Measurements from ENCODE around the gene FANCE.

Gene FANCE

DNA sequence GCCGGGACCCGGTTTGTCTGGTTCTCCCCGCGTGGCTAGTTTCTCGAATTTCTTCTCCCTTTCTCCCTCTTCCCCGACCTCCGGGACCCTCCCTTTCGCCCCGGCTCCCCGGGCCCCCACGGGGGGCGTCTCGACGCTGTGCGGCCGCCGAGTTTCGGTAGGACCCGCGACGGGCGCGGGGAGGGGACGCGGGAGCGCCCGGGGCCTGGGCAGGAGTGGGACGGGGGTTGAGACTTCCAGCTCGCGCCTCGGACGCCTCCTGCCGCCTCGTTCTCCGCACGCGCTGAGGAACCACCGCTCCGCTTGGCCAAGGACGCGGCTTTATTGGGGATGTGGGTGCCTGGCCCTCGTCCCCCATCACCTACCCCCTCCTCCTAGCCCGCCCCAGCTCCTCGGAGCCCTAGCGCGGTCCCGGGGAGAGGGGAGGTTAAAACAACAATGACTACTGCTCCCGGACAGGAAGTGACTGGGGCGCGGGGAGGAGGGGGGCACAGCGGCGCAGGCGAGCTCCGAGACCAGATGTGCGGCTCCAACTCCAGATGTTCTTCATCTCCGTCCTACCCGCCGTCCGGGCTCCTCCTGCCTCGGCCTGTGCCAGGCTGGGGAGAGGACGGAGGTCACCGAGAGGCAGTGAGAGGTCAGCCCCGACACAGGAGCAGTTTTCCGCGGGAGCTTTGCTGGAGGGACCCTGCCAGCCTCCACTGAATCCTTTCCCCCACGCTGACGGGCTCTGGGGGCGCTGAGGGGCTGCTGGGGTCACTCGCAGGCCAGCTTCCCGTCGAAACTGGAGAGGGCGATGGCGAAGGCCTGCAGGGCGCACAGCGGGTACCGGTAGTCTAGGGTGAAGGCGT, 45.7 kb downstream of the FANCE start:
- peak overlapping the region; percentile 59 for H3K4me3 ChIP-seq (ENCODE audit: low read depth, low read length)
- TF ChIP-seq, protein P1, sequence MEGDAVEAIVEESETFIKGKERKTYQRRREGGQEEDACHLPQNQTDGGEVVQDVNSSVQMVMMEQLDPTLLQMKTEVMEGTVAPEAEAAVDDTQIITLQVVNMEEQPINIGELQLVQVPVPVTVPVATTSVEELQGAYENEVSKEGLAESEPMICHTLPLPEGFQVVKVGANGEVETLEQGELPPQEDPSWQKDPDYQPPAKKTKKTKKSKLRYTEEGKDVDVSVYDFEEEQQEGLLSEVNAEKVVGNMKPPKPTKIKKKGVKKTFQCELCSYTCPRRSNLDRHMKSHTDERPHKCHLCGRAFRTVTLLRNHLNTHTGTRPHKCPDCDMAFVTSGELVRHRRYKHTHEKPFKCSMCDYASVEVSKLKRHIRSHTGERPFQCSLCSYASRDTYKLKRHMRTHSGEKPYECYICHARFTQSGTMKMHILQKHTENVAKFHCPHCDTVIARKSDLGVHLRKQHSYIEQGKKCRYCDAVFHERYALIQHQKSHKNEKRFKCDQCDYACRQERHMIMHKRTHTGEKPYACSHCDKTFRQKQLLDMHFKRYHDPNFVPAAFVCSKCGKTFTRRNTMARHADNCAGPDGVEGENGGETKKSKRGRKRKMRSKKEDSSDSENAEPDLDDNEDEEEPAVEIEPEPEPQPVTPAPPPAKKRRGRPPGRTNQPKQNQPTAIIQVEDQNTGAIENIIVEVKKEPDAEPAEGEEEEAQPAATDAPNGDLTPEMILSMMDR (IDR thresholded peaks at IDR 0.05; ENCODE audit: low read depth, low read length, missing control alignments): no peak
- DNase-seq (ENCODE audit: low read depth): no peak

DNA sequence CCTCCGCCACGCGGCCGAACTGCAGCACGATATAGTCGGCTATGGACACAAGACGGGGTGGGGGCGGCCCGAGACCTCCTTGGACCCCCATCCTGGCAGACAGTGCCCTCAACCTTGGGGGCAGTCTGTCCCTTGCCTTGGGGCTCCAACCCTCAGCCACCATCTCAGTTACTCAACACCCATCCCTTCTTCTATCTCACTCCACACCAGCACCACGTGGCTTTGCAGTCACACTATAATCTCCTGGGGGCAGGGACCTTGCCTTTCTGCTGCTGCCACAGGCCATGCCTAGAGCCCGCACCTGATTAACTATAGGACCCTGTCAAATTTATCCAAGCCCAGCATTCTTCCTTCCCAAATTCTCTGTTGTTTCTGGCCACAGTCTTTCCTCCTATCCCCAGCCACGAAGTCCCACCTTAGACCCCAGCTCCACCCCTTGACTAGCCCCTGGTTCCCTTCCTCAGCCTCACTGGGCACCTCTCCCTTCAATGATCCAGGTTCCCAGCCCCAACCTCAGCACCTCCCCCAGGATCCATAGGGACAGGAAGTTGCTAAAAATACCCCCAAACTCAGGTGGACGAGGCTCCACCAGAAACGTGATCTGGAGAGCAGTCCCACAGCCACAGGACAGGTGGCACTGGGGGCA, 46.4 kb downstream of the FANCE start:
- H3K4me3 ChIP-seq (ENCODE audit: low read depth, low read length): no peak overlapping the region
- DNase-seq (ENCODE audit: low read depth): no peak
- TF ChIP-seq, protein P1 (IDR thresholded peaks at IDR 0.05; ENCODE audit: low read depth, low read length, missing control alignments): no peak

DNA sequence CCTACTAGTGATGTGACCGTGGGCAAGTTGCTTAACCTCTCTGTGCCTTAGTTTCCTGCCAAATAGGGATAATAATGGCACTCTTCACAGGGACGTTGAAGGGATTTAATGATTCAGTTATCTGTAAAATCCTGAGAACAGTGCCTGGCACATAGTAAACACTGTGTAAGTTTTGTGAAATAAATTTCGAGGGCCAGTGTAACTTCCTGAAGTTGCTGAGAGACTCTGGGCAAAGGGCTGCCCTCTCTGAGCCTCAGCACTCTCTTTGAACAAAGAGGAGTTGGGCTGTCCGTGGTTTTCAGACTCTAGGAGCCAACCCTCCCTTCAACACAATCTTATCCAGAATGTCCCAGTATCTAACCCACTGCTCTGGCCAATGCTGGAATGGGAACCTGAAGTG, 47.2 kb downstream of the FANCE start:
- no peak for DNase-seq (ENCODE audit: low read depth)
- TF ChIP-seq, protein P1 (IDR thresholded peaks at IDR 0.05; ENCODE audit: low read depth, low read length, missing control alignments): no peak
- H3K4me3 ChIP-seq (ENCODE audit: low read depth, low read length): no peak overlapping the region

DNA sequence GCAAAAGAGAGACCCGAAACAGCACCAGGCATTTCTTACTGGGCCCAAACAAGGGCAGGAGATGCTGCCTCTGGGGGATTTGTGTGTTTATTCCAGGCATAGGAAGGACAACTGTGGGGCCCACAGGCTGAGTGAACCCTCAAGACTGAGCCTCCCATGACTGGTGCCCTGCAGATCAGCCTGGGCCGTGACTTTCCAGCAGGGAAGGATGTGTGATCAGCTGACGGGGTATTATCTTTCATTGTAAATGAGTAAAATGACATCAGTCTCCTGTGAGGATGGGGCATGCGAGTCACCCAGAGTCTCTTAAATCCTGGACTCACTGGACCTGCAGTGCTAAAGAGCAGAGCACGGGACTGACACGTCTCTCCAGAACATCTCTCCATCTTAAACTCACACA, 48.6 kb downstream of the FANCE start:
- DNase-seq (ENCODE audit: low read depth): no peak
- no peak overlapping the region for H3K4me3 ChIP-seq (ENCODE audit: low read depth, low read length)
- TF ChIP-seq, protein P1 (IDR thresholded peaks at IDR 0.05; ENCODE audit: low read depth, low read length, missing control alignments): no peak

DNA sequence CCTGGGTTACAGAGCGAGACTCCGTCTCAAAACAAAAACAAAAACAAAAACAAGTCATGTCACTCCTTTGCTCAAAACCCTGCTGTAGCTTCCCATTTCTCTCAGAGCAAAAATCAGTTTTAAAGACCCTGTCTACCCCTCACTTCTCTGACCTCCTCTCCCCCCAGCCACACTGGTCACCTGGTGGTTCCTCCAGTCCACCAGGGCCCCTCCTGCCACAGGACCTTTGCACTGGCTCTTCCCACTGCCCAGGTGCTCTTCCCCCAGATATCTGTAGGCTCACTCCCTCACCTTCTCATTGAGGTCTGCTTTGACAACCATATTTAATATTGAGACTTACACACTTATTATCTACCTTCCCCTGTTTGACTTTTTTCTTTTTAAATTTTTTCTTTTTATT, 49.6 kb downstream of the FANCE start:
- DNase-seq (ENCODE audit: low read depth): no peak
- no peak overlapping the region for H3K4me3 ChIP-seq (ENCODE audit: low read depth, low read length)
- TF ChIP-seq, protein P1 (IDR thresholded peaks at IDR 0.05; ENCODE audit: low read depth, low read length, missing control alignments): no peak

DNA sequence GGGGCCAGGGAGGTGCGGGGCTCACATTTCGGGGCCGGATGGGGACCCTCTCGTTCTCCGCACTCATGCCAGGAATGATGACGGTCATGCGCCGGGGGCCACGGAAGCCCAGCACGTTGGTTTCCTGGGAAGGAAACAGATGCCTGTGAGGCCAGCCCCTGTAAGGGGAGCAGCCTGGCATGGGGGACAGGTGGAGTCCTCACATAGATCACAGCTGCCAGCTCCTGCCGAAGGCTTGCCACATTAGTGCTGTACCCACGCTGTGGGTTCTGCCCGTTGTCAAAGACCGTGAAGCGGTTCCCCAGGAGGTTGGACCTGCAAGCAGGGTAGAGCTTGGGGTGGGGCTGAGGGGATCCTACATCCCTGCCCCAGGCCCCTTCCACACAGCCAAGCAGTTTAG, 51.4 kb downstream of the FANCE start:
- H3K4me3 ChIP-seq (ENCODE audit: low read depth, low read length): no peak overlapping the region
- TF ChIP-seq, protein P1 (IDR thresholded peaks at IDR 0.05; ENCODE audit: low read depth, low read length, missing control alignments): no peak
- DNase-seq (ENCODE audit: low read depth): no peak

Data from GM12864 (cell line).